ENCODE data around the gene ZGPAT. TPM values are rescaled to one million over a fixed set of nuclear protein-coding genes. Genes with fewer than 3 reads are reported as not detected.

Gene ZGPAT
- total and polyA plus RNA-seq, 2 of the 8 experiments (the other 6 are each of a cell fraction or from before 2014, with no cell fraction given) = 14.5 to 21.4 TPM

GRCh38 chr20:63692436-63693082, 15.3 kb upstream of the ZGPAT start (continued):
- TF ChIP-seq PHF8 (conservative IDR thresholded peaks at IDR 0.05; ENCODE audit: low read depth, low read length) = no peak

All from H1 (cell line).